ENCODE data around the gene ELMO2.

GRCh38 chr20:46368902-46369268, 37.5 kb downstream of the ELMO2 start:
- TF ChIP-seq EZH2 (IDR thresholded peaks at IDR 0.05; ENCODE audit: borderline replicate concordance, insufficient read depth, low read depth, low read length, poor library complexity, severe bottlenecking) (no peak), CTCF (IDR thresholded peaks at IDR 0.05) (no peak)
